HG03354 (cell line): ENCODE data around the gene PI4KA.

ENCODE experiments used
- ATAC-seq: cut with Tn5 transposase; IDR thresholded peaks from one replicate; pipeline ENCODE4 v1.9.1; 2021; ENCODE audit warnings: mild to moderate bottlenecking; ENCODE audit not compliant: unreplicated experiment, poor library complexity, severe bottlenecking

The PI4KA gene

GRCh38 chr22:20758688-20759087 is 99.9 kb downstream of the PI4KA start:
- ATAC-seq: no peak

- ATAC-seq: no peak
Measured at GRCh38 chr22:20756846-20757245, 101.8 kb downstream of the PI4KA start.

GRCh38 chr22:20752873-20753272 is 105.7 kb downstream of the PI4KA start:
- no peak for ATAC-seq

- no peak for ATAC-seq
Measured at GRCh38 chr22:20752104-20752741, 106.4 kb downstream of the PI4KA start.

- ATAC-seq: no peak
Measured at GRCh38 chr22:20751185-20751851, 107.3 kb downstream of the PI4KA start.

DNA sequence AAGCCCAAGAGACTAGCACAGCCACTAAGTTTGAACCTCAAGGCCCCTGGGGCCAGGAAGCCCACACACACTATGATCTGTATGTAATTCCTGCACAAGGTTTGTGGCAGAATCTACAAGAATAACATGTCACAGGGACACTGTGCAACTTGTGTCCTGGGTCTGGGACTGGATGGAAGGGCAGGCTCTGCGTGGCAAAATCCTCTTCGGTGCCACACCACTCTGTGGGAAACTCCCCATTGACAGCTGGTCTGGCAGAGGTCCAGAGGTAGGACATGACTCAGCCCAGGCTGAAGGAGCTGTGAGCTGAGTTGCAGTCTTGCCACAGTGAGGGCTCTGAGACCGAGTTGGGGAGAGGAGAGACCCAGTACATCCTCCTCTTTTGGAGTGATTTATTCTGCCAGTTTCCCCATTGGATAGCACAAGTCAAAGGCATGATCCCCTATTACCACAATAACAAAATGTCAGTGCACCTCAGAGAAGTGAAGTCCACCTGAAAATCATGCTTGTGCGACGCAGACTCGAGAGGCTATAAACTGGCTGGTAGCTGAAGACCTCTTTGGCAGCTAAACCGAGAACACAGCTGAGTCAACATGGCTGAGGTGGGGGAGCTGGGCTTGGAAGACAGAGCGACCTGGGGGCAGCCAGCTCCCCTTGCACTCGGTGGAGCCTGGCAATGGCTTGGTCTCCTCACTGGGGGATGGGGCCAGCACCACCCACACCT is 108.0 kb downstream of the PI4KA start:
- ATAC-seq: peak; percentile 62

DNA sequence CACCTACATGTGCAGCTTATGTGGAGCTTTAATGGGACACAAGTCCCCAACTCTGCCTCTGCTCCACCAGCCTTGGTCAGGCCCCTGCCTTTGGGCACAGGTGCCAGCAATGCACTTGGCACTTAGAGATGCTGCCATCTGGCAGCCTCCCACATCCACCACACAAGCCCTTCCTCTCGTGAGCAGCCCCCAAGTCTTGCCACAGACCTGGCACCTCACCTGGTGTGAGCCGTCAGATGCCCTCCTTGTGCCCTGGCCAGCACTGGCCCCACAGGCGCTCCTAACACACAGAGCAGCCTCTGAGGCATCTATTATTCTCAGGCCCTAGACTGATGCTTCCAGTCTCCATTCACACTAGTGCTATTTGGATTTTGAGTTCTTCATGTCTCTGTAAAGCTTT is 109.2 kb downstream of the PI4KA start:
- no peak for ATAC-seq

DNA sequence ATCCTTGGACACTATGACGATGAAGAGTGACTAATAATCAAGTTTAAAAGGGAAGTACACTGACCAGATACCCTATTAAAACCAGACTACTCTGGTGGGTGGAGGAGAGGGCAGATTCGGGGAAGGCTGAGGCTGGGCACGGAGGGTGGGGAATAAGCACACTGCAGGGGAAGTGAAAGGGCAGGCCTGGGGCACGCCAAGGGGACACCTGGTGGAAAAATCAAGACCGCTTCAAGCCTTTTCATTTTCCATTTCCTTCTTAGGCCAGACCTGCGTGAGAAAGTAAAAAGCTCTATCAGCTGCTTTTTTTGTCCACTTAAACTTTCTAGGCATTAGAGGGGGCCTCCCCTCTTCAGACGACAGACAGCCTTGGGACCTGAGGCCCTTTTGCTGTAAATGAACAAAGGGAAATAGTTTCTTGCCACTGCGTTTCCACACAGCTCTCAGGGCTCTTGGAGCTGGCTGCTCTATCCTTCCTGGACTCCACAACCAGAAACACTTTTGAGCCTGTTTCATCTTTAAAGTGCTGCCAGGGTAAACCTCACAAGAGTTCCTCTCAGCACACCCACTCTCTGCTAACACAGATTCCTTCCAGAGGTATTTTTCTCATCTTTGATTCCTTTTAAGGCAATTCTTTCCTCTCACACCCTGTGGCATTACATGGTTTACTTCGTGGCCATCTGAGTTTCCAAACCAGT is 109.7 kb downstream of the PI4KA start:
- peak; percentile 68 for ATAC-seq

GRCh38 chr22:20748082-20748481 is 110.5 kb downstream of the PI4KA start:
- no peak for ATAC-seq

- ATAC-seq: no peak
Measured at GRCh38 chr22:20747223-20747622, 111.4 kb downstream of the PI4KA start.

- ATAC-seq: no peak
Measured at GRCh38 chr22:20746431-20747189, 112.0 kb downstream of the PI4KA start.

DNA sequence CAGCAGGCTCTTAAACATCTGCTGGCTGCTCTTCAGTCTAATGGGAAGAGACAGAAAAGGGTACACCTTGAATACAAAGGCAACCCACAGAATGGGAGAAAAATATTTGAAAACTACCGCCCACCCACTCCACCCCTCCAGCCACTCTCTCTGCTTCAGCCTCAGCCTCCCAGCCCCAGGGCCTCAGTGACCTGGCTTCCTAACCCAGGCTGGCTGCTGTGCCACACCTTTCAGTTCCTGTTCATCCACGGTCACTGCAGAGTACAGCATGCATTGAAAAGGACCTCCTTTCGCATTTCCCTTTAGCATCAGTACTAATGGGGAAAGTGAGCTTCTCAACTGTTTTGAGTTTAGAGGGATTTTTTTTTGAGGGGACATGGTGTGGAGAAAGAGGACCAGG is 113.5 kb downstream of the PI4KA start:
- no peak for ATAC-seq

- no peak for ATAC-seq
Measured at GRCh38 chr22:20744456-20744855, 114.2 kb downstream of the PI4KA start.

DNA sequence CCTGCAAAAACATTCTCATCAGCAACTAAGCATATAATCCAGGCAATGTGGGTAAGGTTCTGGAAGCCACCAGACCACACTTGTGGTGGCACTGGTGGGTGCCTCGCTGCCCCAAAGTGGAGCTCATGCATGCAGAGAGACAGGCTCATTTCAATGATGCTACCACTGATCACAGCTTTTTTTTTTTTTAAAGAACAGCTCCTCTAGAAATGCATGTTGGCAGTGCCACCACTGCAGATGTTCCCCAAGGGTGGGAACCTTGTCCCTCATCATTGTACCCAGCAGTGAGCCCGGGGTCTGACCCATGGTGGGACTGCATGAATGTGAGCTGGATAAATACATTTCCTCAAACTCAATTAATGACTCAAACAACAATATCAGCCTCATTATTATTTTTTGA is 115.8 kb downstream of the PI4KA start:
- no peak for ATAC-seq

DNA sequence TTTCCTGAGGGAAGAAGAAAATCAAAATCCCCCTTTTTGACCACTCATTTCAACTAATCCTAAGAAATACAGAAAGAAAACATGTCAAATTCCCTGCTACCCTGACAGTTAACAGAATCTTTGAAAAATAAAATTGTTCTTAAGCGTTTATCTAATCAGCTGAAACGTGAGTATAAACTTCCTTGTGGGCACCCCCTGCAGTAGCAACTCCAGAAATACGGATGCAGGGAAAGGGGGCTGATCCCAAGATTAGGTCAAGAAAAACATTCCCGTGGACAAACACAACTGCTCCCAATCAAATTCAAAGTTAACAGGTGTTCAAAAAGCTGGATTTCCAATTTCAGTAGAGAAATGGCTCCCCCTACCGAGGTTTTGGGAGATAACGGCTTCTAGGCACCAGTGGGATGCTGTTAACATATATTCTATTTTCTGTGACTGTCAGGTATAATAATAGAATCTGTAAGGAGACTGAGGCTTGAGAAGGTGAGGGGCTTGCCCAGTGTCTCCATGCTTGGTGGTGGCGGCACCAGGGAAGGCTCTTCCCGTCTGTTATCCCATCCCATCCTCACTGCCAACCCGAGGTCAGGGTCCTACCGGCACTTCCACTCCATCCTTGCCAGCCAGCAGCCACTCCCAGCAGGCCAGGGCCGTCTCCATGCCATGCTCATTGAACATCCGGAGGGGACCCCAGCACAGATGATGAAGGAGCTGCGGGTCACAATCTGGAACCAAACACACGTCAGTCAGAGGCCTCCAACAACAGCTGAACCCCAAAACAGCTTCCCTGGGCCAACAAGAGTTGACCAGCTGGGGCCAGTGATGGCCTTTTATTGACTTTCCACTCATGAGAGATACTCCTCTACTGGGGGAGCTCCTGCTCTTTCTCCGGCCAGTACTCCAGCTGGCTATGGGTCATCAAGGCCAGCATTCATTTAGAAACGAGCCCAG is 116.7 kb downstream of the PI4KA start:
- ATAC-seq: no peak

- no peak for ATAC-seq
Measured at GRCh38 chr22:20741008-20741633, 117.5 kb downstream of the PI4KA start.

DNA sequence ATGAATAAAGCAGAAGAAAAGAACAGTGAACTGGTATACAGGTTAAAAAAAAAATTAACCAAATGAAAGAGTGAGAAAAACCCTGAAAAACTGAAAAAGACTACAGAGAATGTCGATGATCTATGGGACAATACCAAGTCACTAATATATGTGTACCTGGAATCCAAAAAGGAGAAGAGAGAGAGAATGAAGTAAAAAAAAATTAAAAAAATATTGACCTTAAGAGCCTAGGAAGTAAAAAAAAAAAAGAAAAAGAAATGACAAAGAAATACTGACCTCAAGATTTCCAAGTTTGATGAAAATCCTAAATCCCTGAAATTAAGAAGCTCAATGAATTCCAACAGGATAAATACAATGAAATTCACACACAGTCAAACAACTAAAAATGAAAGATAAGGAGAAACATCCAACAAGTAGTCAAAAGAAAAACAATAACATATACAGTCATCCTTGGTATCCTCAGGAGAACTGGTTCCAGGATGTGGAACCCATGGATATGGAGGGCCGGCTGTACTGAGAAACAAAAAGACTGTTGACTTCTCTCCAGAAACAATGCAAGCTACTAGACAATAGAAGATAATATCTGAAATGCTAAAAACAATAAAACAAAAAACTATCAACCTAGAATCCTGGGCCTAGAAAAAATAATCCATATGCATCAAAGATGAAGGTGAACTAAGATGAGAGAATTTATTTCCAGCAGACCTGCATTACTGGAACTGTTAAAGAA is 118.2 kb downstream of the PI4KA start:
- ATAC-seq: no peak
